Stimulated activated CD4-positive, alpha-beta T cell treated with anti-CD3 and anti-CD28 coated beads, Interleukin-15, amount 100 ng/mL, for 24 hours (primary cell): ENCODE results near the gene ZNF273.
"Not testable (repeated sequence)": the region's sequence is repeated elsewhere in the genome, so short reads cannot be mapped to it uniquely, and the experiment has no call there.

Experiments used
- DNase-seq: peaks from one replicate; pipeline ENCODE4 v3.0.0-alpha.2; 2020

The ZNF273 gene

GRCh38 chr7:64877714-64878610 is 25.1 kb upstream of the ZNF273 start:
- DNase-seq, result no peak

GRCh38 chr7:64878684-64879083 is 24.4 kb upstream of the ZNF273 start:
- no peak for DNase-seq

GRCh38 chr7:64879086-64879730 is 23.9 kb upstream of the ZNF273 start:
- DNase-seq, result no peak

GRCh38 chr7:64879800-64880199 is 23.3 kb upstream of the ZNF273 start:
- DNase-seq, result no peak

DNA sequence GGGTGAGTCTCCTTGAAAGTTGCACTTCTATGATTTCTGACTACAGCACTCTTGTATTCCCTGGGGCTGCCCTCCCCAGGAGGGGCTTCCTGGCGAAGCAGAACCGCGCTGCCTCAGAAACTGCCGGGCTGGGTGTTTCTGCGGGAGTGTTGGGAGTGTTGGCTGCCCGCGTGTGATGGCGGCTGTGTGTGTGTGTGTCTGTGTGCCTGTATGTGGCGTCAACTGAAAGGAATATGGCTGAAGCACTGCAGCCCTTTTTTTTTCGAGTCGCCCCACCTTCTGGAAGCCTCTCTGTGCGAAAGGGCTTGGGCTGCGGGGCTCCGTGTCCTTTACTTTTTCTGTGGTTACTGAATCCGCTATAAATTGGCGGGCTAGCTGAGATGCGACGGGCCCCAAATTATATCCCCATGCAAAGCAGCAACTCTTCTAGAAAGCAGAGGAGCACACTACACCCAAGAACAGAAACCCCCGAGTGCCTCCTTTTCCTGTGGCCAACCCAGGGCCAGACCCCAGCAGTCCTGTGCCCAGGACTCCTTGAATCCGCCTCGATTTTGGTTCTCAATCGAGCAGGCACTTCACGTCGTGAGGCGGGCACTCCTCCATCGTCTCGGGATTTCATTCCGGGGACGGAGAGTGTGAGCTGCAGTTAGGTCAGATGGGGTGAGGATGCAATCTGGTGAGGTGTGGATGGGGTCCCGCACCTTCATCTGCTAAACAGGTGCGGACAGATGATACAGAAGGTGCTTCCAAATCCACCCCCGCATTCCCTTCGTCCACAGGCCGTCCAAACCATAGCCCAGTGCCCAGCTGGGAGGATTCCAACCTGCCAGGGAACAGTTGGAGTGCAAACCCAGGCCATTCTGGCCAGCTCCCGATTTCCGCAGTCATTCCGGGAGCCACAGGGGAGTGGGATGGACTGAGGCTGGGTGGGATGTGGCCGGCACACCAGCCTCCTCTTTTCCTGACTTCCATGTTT is 22.5 kb upstream of the ZNF273 start:
- no peak for DNase-seq

DNA sequence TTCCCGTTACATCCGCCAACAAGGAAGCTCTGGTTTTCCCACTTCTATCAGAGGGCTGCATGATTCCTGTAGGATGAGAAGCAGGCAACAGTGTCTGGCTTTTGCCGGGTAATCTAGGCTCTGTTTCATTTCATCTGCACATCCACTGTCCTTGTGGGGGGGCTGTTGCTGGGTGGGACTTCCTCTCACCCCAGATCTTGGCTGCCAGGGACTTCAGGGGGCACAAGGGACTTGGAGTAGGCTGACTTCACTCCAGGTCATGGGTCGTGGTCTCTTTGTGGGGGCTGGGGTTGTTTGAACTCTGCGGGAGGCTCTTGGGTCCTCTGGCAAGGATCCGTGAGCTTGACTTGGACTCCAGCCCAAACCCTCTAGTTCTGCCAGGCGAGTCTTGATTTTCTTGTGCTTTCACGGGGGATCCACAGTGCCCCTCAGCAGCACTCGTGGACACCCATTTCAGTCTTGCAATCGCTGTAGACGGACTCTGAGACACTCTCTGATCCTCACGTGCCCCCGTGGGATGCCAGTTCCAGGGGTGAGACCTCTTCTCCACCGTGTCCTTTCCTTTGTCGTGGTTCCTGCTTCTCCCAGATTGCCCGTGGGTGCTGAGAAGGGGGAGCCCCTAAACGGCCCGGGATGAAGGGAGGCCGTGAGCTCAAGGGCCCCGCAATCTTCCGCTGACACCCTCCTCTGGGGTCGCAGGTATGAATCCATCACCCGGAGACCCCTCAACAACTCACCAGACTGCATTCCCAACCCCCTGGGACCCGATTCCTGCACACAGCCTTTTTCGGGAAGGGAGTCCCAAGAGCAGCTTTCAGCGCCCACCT is 21.4 kb upstream of the ZNF273 start:
- no peak for DNase-seq

GRCh38 chr7:64882341-64883112 is 20.5 kb upstream of the ZNF273 start:
- DNase-seq, result peak; percentile 62

GRCh38 chr7:64883113-64883905 is 19.8 kb upstream of the ZNF273 start:
- no peak for DNase-seq

DNA sequence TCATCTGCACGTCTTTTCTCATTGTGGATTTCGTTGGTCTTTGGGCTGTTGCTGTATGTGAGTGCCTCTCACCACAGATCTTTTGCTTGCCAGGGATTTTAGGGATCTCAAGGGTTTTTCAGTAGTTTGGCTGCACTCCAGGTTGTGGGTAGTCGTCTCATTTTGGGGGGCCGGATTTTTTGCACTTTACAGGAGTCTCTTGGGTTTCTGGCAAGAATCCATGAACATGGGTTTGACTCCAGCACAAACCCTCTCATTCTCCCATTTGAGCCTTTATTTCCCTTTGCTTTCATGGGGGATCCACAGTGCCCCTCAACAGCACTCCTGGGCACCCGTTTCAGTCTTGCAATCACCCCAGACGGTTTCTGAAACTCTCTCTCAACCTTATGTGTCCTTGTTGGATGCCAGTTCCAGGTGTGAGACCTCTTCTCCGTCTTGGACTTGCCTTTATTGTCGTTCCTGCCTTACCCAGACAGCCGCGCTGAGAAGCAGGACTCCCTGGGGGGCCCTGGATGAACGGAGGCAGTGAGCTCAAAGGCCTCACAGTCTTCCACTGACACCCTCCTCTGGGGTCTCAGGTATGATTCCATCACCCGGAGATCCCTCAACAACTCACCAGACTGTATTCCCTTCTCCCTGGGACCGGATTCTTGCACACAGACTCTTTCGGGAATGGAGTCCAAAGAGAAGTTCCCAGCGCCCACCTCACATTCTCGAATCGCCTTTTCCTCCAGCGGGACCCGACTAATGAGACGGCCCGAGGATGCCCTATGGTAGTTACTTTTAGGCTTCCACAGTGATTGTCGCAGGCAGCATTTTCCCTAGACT is 18.8 kb upstream of the ZNF273 start:
- no peak for DNase-seq

DNA sequence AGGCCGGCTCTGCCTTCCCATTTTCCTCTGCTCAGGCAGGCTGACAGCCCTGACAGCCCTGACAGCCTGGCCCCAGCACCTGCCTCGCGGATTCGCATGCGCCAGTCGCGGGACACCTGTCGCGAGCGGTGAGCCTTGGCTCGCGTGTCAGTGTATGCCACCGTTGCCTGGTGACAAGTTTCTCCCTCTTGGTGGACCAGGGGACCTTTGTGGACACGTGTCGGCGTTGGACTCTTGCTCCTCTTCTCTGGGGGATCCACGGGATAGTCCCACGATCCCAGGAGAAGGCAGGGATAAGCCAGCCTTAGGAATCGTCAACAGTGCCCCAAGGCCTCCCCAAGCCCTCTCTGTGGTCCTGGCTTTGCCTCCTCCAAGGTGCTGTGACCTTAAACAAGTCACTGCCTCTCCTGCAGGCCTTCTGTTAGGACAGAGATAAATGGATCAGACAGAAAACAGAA is 18.1 kb upstream of the ZNF273 start:
- DNase-seq, result no peak

- DNase-seq, result no peak
Measured at GRCh38 chr7:64885520-64886240, 17.4 kb upstream of the ZNF273 start.

DNA sequence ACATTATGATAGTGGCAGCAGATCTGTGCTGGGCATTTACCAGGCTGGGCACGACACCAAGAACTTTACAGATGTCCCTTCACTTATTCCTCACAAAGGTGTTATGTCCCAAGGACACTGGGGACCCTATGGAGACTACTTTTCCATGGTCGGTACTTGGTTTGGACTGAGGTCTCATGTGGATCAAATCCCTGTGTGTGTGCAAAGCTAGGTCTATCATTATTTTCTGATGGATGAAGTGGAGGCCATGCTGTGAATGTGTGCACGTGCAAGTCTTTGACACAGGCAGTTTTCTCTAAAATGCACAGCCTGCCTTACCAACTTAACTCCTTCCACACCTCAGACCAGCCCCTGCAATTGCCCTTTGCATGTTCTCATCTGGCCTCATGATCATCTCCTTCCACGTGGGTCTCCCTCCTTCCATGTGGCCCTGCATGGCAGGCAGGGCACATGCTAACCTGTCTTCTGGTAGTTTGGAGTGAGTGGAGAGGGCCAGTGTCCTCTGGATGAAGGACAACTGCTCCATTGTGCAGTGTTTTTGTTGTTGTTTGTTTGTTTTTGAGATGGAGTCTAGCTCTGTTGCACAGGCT is 16.0 kb upstream of the ZNF273 start:
- DNase-seq, result no peak

GRCh38 chr7:64887756-64888508 is 15.1 kb upstream of the ZNF273 start:
- peak; percentile 63 for DNase-seq

GRCh38 chr7:64888561-64888900 is 14.5 kb upstream of the ZNF273 start:
- DNase-seq, result peak; percentile 19

DNA sequence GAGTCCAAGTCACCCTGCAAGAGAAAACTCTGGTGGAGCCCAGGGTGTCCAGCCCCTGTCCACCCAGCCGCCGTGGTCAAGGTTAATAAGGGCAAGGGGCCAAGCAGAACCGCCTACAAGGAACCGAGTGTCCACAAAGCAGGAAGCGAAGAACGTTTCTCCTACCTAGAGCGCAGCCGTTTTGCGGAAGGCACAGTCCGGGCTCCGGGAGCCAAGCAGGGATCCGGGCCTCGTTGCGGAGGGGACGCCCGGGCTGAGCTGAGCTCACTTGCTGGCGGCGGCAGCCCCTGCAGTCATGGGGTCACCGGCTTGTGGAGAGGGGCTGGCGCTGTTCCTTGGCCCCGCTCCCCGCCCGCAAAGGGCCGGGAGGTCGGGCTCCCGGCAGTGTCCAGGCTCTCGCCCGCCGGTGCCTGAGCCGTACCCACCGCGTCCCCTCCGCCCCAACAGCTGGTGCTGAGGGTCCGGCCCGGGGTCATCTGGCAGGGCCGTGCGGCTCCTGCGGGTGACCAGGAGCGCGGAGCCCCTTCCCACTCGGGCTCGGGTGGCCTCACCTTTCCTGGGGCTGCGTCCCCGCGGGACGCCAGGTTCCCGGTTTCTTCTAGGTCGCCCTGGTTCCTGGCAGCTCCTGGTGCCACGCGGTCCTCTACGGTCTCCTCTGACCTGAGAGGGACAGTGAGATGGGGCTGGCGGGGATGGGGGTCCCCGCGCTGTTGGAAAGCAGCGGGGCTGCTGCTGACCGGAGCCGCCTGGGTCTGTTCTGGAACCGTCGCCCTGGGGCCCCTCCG is 14.0 kb upstream of the ZNF273 start:
- peak; percentile 43 for DNase-seq

DNA sequence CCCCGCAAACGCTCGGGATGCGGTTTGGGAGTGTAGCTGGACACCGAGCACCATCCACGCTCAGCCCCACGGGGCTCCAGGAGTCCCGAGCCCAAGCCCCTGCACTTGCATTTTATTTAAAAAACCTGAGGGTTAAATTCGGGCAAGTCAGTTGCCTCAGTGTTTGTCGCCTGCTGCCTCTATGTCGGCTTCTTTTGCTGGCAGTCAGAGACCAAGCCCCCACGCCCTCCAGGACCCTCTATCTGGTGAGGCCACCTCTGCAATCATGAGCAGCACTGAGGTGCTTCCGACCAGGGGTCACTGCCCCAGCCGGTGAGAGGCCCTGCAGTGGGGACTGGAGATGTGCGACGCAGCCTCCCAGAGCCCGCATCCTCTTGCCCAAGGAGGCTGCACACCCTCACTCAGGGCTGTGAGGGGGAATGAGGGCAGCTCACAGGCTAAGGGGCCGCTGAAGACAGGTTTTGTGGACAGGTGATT is 13.3 kb upstream of the ZNF273 start:
- DNase-seq, result no peak

- DNase-seq, result not testable (repeated sequence)
Measured at GRCh38 chr7:64890273-64890672, 12.8 kb upstream of the ZNF273 start.
